H9 (cell line): ENCODE results near the gene MAP1S. TPM values are rescaled to one million over a fixed set of nuclear protein-coding genes. Genes with fewer than 3 reads are reported as not detected.

Experiments
- DNase-seq: peaks from one replicate; pipeline ENCODE4 v3.0.0-alpha.2; 2017
- H2AFZ ChIP-seq: one replicate; pipeline ENCODE4 v1.6.1; 2013; ENCODE audit warnings: mild to moderate bottlenecking, low read length, control low read depth, moderate library complexity
- H2AK5ac ChIP-seq: 2 replicates; pipeline ENCODE4 v1.6.1; 2013; ENCODE audit warnings: low read length, control low read depth, mixed read lengths; ENCODE audit not compliant: insufficient read length
- H2BK120ac ChIP-seq: one replicate; pipeline ENCODE4 v1.6.1; 2013; ENCODE audit warnings: low read depth, mild to moderate bottlenecking, low read length, control low read depth, inconsistent platforms; ENCODE audit not compliant: poor library complexity, severe bottlenecking
- H2BK12ac ChIP-seq: 2 replicates; pipeline ENCODE4 v1.6.1; 2013; ENCODE audit warnings: low read length, control low read depth, mixed read lengths, low read depth; ENCODE audit not compliant: insufficient read length
- H2BK15ac ChIP-seq: 2 replicates; pipeline ENCODE4 v1.6.1; 2013; ENCODE audit warnings: low read depth, low read length, control low read depth
- H2BK20ac ChIP-seq: one replicate; pipeline ENCODE4 v1.6.1; 2013; ENCODE audit warnings: low read depth, mild to moderate bottlenecking, low read length, control low read depth, inconsistent platforms; ENCODE audit not compliant: poor library complexity, severe bottlenecking
- H2BK5ac ChIP-seq: 2 replicates; pipeline ENCODE4 v1.6.1; 2013; ENCODE audit warnings: low read length, control low read depth, mixed read lengths; ENCODE audit not compliant: insufficient read length
- H3K14ac ChIP-seq: 2 replicates; pipeline ENCODE4 v1.6.1; 2013; ENCODE audit warnings: low read length, control low read depth; ENCODE audit not compliant: insufficient read depth
- H3K18ac ChIP-seq: 2 replicates; pipeline ENCODE4 v1.6.1; 2013; ENCODE audit warnings: low read depth, mild to moderate bottlenecking, mixed read lengths, low read length, control low read depth; ENCODE audit not compliant: insufficient read length
- H3K23ac ChIP-seq: 2 replicates; pipeline ENCODE4 v1.6.1; 2013; ENCODE audit warnings: low read length, control low read depth, mixed read lengths, low read depth; ENCODE audit not compliant: insufficient read length
- H3K23me2 ChIP-seq: 2 replicates; pipeline ENCODE4 v1.6.1; 2013; ENCODE audit warnings: low read depth, mild to moderate bottlenecking, mixed read lengths, low read length, control low read depth; ENCODE audit not compliant: insufficient read length, poor library complexity, severe bottlenecking
- H3K27ac ChIP-seq: 2 replicates; pipeline ENCODE4 v1.5.1; 2013; ENCODE audit warnings: low read length, control low read depth, mixed read lengths, low read depth; ENCODE audit not compliant: insufficient read length
- H3K27me3 ChIP-seq: 2 replicates; pipeline ENCODE4 v1.6.1; 2013; ENCODE audit warnings: low read length, control low read depth, inconsistent platforms; ENCODE audit not compliant: insufficient read depth
- H3K4ac ChIP-seq: 2 replicates; pipeline ENCODE4 v1.6.1; 2013; ENCODE audit warnings: low read depth, mild to moderate bottlenecking, control low read depth, inconsistent platforms, low read length, moderate library complexity
- H3K4me1 ChIP-seq: 2 replicates; pipeline ENCODE4 v1.6.1; 2013; ENCODE audit warnings: low read length, control low read depth, inconsistent platforms; ENCODE audit not compliant: insufficient read depth
- H3K4me2 ChIP-seq: 2 replicates; pipeline ENCODE4 v1.6.1; 2013; ENCODE audit warnings: low read length, control low read depth, mixed read lengths; ENCODE audit not compliant: insufficient read length, insufficient read depth
- H3K56ac ChIP-seq: 2 replicates; pipeline ENCODE4 v1.6.1; 2013; ENCODE audit warnings: low read depth, mild to moderate bottlenecking, mixed read lengths, low read length, control low read depth; ENCODE audit not compliant: insufficient read length
- H3K79me1 ChIP-seq: 2 replicates; pipeline ENCODE4 v1.6.1; 2013; ENCODE audit warnings: low read depth, mild to moderate bottlenecking, moderate library complexity, low read length, control low read depth, inconsistent platforms; ENCODE audit not compliant: insufficient read depth, poor library complexity, severe bottlenecking
- H3K79me2 ChIP-seq: 2 replicates; pipeline ENCODE4 v1.6.1; 2013; ENCODE audit warnings: low read length, control low read depth, inconsistent platforms; ENCODE audit not compliant: insufficient read depth
- H3K9ac ChIP-seq: 2 replicates; pipeline ENCODE4 v1.6.1; 2013; ENCODE audit warnings: low read length, control low read depth, mixed read lengths; ENCODE audit not compliant: insufficient read length; ENCODE audit errors: extremely low read depth
- H3K9me3 ChIP-seq: one replicate; pipeline ENCODE4 v1.6.1; 2013; ENCODE audit warnings: low read depth, low read length, inconsistent platforms; ENCODE audit not compliant: control insufficient read depth
- H3T11ph ChIP-seq: one replicate; pipeline ENCODE4 v1.6.1; 2013; ENCODE audit warnings: mild to moderate bottlenecking, low read length, control low read depth, inconsistent platforms
- H4K20me1 ChIP-seq: one replicate; pipeline ENCODE4 v1.6.1; 2013; ENCODE audit not compliant: control insufficient read depth, insufficient read length, insufficient read depth
- H4K5ac ChIP-seq: 2 replicates; pipeline ENCODE4 v1.6.1; 2013; ENCODE audit warnings: low read depth, mild to moderate bottlenecking, mixed read lengths, low read length, control low read depth; ENCODE audit not compliant: insufficient read length
- H4K8ac ChIP-seq: replicated peaks from 2 replicates; pipeline ENCODE4 v1.6.1; 2013; ENCODE audit warnings: low read length, control low read depth, mixed read lengths, low read depth; ENCODE audit not compliant: insufficient read length
- H4K91ac ChIP-seq: 2 replicates; pipeline ENCODE4 v1.6.1; 2013; ENCODE audit warnings: low read depth, mild to moderate bottlenecking, moderate library complexity, mixed read lengths, low read length, control low read depth; ENCODE audit not compliant: insufficient read length
- H3K27ac Mint-ChIP-seq, 3 experiments: 2 replicates in 2 of 3; 3 replicates in 1 of 3; pipeline ENCODE4 v1.8.0; 2020 to 2021; ENCODE audit warnings: mixed read lengths in 3 of 3, mild to moderate bottlenecking in 1 of 3, moderate library complexity in 1 of 3
- H3K27me3 Mint-ChIP-seq: 2 replicates; pipeline ENCODE4 v1.8.0; 2021; ENCODE audit warnings: low read depth, mild to moderate bottlenecking, moderate library complexity, mixed read lengths
- H3K36me3 Mint-ChIP-seq, 3 experiments: 2 replicates in 2 of 3; 3 replicates in 1 of 3; pipeline ENCODE4 v1.8.0; 2020 to 2021; ENCODE audit warnings: low read depth in 3 of 3, mixed read lengths in 3 of 3; ENCODE audit not compliant: insufficient read depth in 1 of 3
- H3K4me1 Mint-ChIP-seq, 2 experiments: 2 replicates each; pipeline ENCODE4 v1.8.0; 2020; ENCODE audit warnings: mixed read lengths in 2 of 2
- H3K4me3 Mint-ChIP-seq, 2 experiments: 2 replicates in 1 of 2; 3 replicates in 1 of 2; pipeline ENCODE4 v1.8.0; 2020 to 2021; ENCODE audit warnings: mild to moderate bottlenecking in 2 of 2, mixed read lengths in 2 of 2, moderate library complexity in 1 of 2
- H3K9me3 Mint-ChIP-seq, 2 experiments: 2 replicates in 1 of 2; 3 replicates in 1 of 2; pipeline ENCODE4 v1.8.0; 2020; ENCODE audit warnings: mild to moderate bottlenecking in 2 of 2, mixed read lengths in 2 of 2, moderate library complexity in 1 of 2
- CTCF ChIP-seq: fragments of 200-600 bp; sonication (generic); conservative IDR thresholded peaks from 3 replicates; pipeline ENCODE4 v1.8.0; 2021; ENCODE audit warnings: antibody characterized with exemption, mild to moderate bottlenecking
- WGBS: extraction: QIAGEN DNeasy Blood & Tissue Kit; methylation state at CpG from one replicate; pipeline ENCODE4 v1.1.7; 2013; ENCODE audit warnings: missing lambda C conversion rate, low lambda C conversion rate, mixed read lengths; ENCODE audit not compliant: insufficient read length; ENCODE audit errors: extremely low coverage; 5-methylcytosine and 5-hydroxymethylcytosine counted together
- total RNA-seq: library from RNA; stranded (reverse); gene quantifications from 2 replicates; pipeline ENCODE4 v1.2.1, GENCODE V29; 2021

The MAP1S gene
- total RNA-seq, 1 experiment from 2014 or later: 160 TPM

GRCh38 chr19:17676295-17676694 is 43.0 kb upstream of the MAP1S start:
- Histone ChIP-seq H3T11ph (no peak overlapping the region), H4K20me1 (no peaks in the 10 kb centered on the region), H3K23ac (no peak overlapping the region), H3K23me2 (peaks cover 9% of the 10 kb centered on the region), H2AK5ac (no peak overlapping the region), H2BK120ac (no peak overlapping the region), H2BK5ac (no peak overlapping the region), H3K14ac (no peak overlapping the region), H3K4ac (no peak overlapping the region), H3K79me2 (no peaks in the 10 kb centered on the region; the same call in 1 of the 2 replicates), H3K27ac (no peak overlapping the region), H3K27me3 (no peaks in the 10 kb centered on the region), H2BK15ac (no peak overlapping the region), H3K9me3 (no peaks in the 10 kb centered on the region), H3K18ac (no peak overlapping the region), H2BK12ac (no peak overlapping the region), H4K8ac (no peak overlapping the region), H3K79me1 (peaks cover 3% of the 10 kb centered on the region), H3K9ac (no peak overlapping the region), H2AFZ (no peak overlapping the region), H4K91ac (no peak overlapping the region), H2BK20ac (no peak overlapping the region), H3K4me2 (no peak overlapping the region), H3K56ac (no peak overlapping the region), H3K4me1 (peaks cover 2% of the 10 kb centered on the region; the same call in 1 of the 2 replicates), H4K5ac (no peak overlapping the region)
- TF ChIP-seq CTCF: no peak
- no peak for DNase-seq
- Mint-ChIP-seq H3K9me3 (peaks cover 0 to 8% of the 10 kb centered on the region in 2 experiments; a peak in 1 of 5 replicates), H3K36me3 (peaks cover 8 to 16% (median 15%) of the 10 kb centered on the region in 3 experiments), H3K27ac (no peak overlapping the region), H3K27me3 (peaks cover 3% of the 10 kb centered on the region; the same call in 1 of the 2 replicates), H3K4me1 (peaks cover 26 to 40% of the 10 kb centered on the region in 2 experiments), H3K4me3 (no peak overlapping the region; a peak in 1 of 5 replicates)
- no CpG with 5 or more reads among the region's 2 CpGs for WGBS
